Activated CD8-positive, alpha-beta memory T cell treated with anti-CD3 and anti-CD28 coated beads for 36 hours (primary cell): Measurements from ENCODE around the gene TWSG1. TPM values are rescaled to one million over a fixed set of nuclear protein-coding genes. Genes with fewer than 3 reads are reported as not detected.

Experiments
- CTCF ChIA-PET: fragments of 350-600 bp; sonication (Branson Sonifier 250); formaldehyde crosslinking; loops from one replicate; lab custom pipeline; 2021; ENCODE audit warnings: antibody characterized with exemption; lab: Charles Lee
- POLR2A ChIA-PET: fragments of 350-600 bp; sonication (Branson Sonifier 250); formaldehyde crosslinking; loops from one replicate; lab custom pipeline; 2021; ENCODE audit warnings: antibody characterized with exemption; lab: Charles Lee
- total RNA-seq, 2 experiments: library from RNA; stranded (reverse); gene quantifications; one replicate each; pipeline ENCODE4 v1.2.3, GENCODE V29; 2021

TWSG1 gene
- 10 to 100 TPM; 13.1 to 16.2 TPM for total RNA-seq

GRCh38 chr18:9334329-9334972, at the start of gene TWSG1:
TSS of gene TWSG1 (plus strand) at chr18:9334773. CDS start at chr18:9337230, 2,457 bp downstream.
- ChIA-PET POLR2A (interaction anchor here (0.6 to 0.7 kb wide), 2 partner anchors 194 to 199 kb away, joined by 3 to 5 read pairs; no protein-coding TSS in a partner anchor), CTCF (interaction anchor here (0.6 to 1.0 kb wide), 4 partner anchors 10 to 264 kb away, joined by 3 to 4 read pairs (median 3); no protein-coding TSS in a partner anchor)

DNA sequence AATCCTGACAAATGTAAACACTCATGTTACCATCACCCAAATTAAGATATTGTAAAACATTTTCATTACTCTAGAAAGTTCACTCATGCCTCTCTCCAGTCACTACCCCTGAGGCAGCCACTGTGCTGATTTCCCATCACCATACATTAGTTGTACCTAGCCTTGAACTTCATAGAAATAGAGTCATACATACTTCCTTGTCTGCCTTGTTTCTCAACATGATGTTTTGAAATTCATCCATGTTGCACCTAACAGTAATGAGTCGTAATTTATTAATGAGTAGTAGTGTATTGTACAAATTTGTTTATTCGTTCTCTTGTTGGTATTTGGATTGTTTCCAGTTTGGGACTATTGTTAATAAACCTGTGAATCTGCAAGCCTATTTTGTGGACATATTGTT, 49.0 kb upstream of the TWSG1 start:
- POLR2A ChIA-PET = no interaction called here
- CTCF ChIA-PET = no interaction called here

GRCh38 chr18:9287036-9287435, 47.5 kb upstream of the TWSG1 start:
- ChIA-PET CTCF (no interaction called here), POLR2A (no interaction called here)

- POLR2A ChIA-PET = no interaction called here
- CTCF ChIA-PET = no interaction called here
Measured at GRCh38 chr18:9289698-9290097, 44.9 kb upstream of the TWSG1 start.

DNA sequence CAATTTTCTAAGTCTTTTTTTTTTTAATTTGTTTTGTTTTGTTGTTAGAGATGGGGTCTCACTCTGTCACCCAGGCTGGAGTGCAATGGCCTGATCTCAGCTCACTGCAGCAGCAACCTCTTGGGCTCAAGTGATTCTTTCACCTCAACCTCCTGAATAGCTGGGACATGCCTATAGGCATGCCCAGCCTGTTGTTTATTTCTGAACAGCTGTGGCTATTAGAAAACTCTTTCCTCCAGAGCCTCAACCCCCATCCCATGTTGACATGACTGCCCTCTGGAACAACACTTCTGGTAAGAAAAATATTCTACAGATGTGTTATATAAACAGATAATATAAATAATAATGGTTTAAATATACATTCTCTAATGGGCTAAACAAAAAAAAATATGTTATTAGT, 44.4 kb upstream of the TWSG1 start:
- CTCF ChIA-PET = no interaction called here
- POLR2A ChIA-PET = no interaction called here

DNA sequence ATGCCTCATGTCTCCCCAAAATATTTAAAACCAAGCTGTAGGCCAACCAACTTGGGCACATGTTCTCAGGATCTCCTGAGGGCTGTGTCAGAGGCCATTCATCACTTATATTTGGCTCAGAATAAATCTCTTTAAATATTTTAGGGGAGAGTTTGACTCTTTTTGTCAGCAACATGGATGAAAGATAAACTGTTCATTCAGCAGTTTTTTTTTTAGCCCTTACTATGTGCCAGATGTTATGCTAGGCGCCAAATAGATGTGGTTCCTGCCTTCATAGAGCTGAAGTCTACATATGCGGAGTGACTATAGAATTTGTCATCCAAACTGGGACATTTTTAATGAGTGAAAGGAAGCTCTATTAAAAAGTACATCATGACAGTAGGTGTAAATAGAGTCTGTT, 42.5 kb upstream of the TWSG1 start:
- ChIA-PET POLR2A (no interaction called here), CTCF (no interaction called here)

DNA sequence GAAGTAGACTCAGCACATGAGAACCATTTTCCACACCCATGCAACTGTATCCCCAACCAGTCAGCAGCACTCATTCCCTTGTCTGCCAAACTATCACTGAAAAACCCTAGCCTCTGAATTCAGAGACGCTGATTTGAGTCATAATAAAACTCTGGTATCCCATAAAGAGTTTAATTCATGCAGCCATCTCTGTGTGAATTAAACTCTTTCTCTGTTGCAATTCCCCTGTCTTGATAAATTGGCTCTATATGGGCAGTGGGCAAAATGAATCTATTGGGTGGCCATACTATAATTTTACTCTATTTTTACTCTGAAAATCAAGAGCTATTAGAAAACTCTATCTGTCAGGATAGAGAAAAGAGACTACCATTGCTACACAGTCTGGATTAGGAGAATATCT, 40.6 kb upstream of the TWSG1 start:
- ChIA-PET CTCF (no interaction called here), POLR2A (no interaction called here)

- ChIA-PET POLR2A (no interaction called here), CTCF (no interaction called here)
Measured at GRCh38 chr18:9296233-9297006, 38.2 kb upstream of the TWSG1 start.

DNA sequence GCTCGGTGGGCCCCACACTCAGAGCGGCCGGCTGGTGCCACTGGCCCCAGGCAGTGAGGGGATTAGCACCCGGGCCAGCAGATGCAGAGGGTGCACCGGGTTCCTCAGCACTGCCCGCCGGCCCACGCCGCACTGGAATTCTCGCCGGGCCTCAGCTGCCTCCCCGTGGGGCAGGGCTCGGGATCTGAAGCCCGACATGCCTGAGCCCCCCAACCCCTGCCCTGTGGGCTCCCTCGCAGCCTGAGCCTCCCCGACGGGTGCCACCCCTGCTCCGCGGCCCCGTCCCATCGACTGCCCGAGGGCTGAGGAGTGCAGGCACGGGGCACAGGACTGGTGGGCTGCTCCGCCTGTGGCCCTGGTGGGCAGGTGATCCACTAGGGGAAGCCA, 37.6 kb upstream of the TWSG1 start:
- ChIA-PET CTCF (no interaction called here), POLR2A (no interaction called here)

DNA sequence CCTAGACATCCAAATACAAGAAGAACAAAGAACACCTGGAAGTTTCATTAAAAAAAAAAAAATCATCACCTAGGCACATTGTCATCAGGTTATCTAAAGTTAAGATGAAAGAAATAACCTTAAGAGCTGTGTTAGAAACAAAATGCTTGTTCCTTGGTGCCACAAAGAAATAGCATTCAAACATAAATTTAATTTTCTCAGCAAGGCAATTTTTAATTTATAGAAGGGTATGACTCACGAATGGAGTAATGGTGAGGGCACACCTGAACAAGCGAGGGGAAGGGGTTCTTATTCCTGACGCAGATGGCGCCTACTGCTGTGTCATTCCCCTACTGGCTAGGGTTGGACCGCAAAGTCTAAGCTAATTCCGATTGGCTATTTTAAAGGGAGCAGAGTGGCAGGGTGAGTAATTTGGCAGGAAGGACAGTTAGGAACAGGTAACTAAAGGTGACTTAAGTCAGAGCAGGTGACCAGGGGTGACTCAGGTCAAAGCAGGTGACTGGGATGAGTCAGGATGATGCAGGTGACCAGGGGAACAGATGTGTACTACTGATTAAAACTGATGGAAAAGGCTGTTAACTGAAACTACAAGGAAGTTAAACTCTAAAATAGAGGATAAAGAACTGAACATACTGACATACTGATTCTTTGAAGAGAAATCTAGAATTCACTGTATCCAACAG, 30.0 kb upstream of the TWSG1 start:
- CTCF ChIA-PET = no interaction called here
- POLR2A ChIA-PET = no interaction called here

- ChIA-PET CTCF (no interaction called here), POLR2A (no interaction called here)
Measured at GRCh38 chr18:9319333-9319732, 15.2 kb upstream of the TWSG1 start.

- ChIA-PET POLR2A (no interaction called here), CTCF (no interaction called here)
Measured at GRCh38 chr18:9321017-9321452, 13.5 kb upstream of the TWSG1 start.

- ChIA-PET CTCF (no interaction called here), POLR2A (no interaction called here)
Measured at GRCh38 chr18:9321736-9322135, 12.8 kb upstream of the TWSG1 start.

DNA sequence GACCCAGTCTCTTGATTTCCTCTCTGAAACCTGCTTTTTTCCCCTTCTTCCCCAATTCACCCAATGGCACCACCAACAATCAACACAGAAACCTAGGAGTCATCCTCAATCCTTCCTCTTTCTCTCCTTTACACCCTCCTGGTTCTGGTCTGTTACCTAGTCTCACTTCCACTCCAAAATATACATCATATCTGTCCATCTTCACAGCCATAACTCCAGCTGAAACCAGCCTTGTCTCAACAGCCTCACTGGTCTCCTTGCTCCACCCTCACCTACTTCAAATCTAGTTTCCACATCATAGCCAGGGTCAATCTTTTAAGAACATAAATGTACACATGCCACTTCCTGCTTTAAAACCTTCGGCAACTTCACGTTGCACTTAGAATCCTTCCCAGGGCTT, 11.8 kb upstream of the TWSG1 start:
- ChIA-PET POLR2A (no interaction called here), CTCF (no interaction called here)

GRCh38 chr18:9323750-9324445, 10.7 kb upstream of the TWSG1 start:
- ChIA-PET CTCF (no interaction called here), POLR2A (no interaction called here)

GRCh38 chr18:9325716-9326115, 8.9 kb upstream of the TWSG1 start:
- POLR2A ChIA-PET = no interaction called here
- CTCF ChIA-PET = no interaction called here

DNA sequence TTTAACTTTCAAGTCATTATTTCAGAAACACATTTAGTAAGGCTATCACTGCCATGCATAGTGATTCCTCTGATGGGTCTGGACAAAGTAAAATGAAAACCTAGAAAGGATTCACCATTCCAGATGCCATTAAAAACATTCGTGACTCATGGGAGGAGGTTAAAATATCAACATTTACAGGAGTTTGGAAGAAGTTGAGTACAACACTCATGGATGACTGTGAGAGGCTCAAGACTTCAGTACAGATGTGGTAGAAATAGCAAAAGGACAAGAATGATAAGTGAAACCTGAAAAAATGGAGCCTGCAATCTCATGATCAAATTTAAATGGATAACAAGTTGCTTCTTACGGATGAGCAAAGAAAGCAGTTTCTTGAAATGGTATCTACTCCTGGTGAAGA, 5.8 kb upstream of the TWSG1 start:
- POLR2A ChIA-PET = no interaction called here
- CTCF ChIA-PET = no interaction called here

- ChIA-PET CTCF (no interaction called here), POLR2A (no interaction called here)
Measured at GRCh38 chr18:9329471-9329870, 5.1 kb upstream of the TWSG1 start.

DNA sequence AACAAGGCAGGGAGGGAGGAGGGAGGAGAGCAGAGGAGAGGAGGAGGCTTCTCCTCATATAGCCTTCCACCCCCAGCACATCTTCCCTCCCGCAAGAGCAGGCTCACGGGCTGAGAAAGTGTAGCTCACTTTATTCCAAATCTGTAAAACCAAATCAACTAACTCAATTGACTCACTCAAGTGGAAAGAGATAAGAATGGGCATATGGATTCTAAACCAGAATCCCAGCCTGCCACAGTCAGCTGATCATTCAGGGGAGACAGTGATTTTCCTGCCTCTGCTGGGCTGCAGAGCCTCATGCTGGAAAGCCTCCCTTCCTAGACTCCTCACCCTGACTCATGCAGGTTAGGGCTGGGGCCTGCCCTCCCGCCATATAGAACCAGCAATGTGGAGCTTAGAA, 4.2 kb upstream of the TWSG1 start:
- ChIA-PET CTCF (no interaction called here), POLR2A (no interaction called here)
